Neuronal stem cell (in vitro differentiated cells): ENCODE results near the gene ATXN10.

Experiments used
- DNase-seq: peaks from one replicate; pipeline ENCODE4 v3.0.0-alpha.2; 2013; ENCODE audit warnings: low spot score
- H2AFZ ChIP-seq: one replicate; pipeline ENCODE4 v1.6.1; 2013; ENCODE audit warnings: mild to moderate bottlenecking, low read length, inconsistent platforms
- H2AK5ac ChIP-seq: 2 replicates; pipeline ENCODE4 v1.6.1; 2013; ENCODE audit warnings: low read depth, mild to moderate bottlenecking, inconsistent platforms, low read length, moderate library complexity, mixed read lengths
- H2BK120ac ChIP-seq: 2 replicates; pipeline ENCODE4 v1.6.1; 2013; ENCODE audit warnings: low read depth, mild to moderate bottlenecking, inconsistent platforms, low read length, moderate library complexity, mixed read lengths
- H2BK12ac ChIP-seq: one replicate; pipeline ENCODE4 v1.6.1; 2013; ENCODE audit warnings: low read length, inconsistent platforms
- H2BK15ac ChIP-seq: 2 replicates; pipeline ENCODE4 v1.6.1; 2013; ENCODE audit warnings: mild to moderate bottlenecking, low read length, inconsistent platforms, mixed read lengths
- H2BK5ac ChIP-seq: one replicate; pipeline ENCODE4 v1.6.1; 2013; ENCODE audit warnings: inconsistent platforms, mild to moderate bottlenecking, low read length, moderate library complexity
- H3K14ac ChIP-seq: one replicate; pipeline ENCODE4 v1.6.1; 2013; ENCODE audit warnings: low read length, inconsistent platforms
- H3K18ac ChIP-seq: 2 replicates; pipeline ENCODE4 v1.6.1; 2013; ENCODE audit warnings: low read length, inconsistent platforms
- H3K23ac ChIP-seq: 2 replicates; pipeline ENCODE4 v1.6.1; 2013; ENCODE audit warnings: low read depth, mild to moderate bottlenecking, mixed read lengths, low read length, inconsistent platforms; ENCODE audit not compliant: poor library complexity
- H3K27ac ChIP-seq: replicated peaks from 3 replicates; pipeline ENCODE4 v1.5.1; 2013; ENCODE audit warnings: low read length, inconsistent platforms
- H3K27me3 ChIP-seq, 3 experiments: 2 replicates each; pipeline ENCODE4 v1.6.1; 2013; ENCODE audit warnings: low read length in 3 of 3, mild to moderate bottlenecking in 2 of 3, inconsistent platforms in 1 of 3, low read depth in 1 of 3, mixed read lengths in 1 of 3, moderate library complexity in 1 of 3; ENCODE audit not compliant: control insufficient read depth in 3 of 3, insufficient read depth in 3 of 3
- H3K36me3 ChIP-seq, 2 donors: replicated peaks in 1 of 2; 2 replicates each; pipeline ENCODE4 v1.6.1; 2013; ENCODE audit warnings: low read length in 2 of 2; ENCODE audit not compliant: control insufficient read depth in 2 of 2, insufficient read depth in 2 of 2
- H3K4ac ChIP-seq: 2 replicates; pipeline ENCODE4 v1.6.1; 2013; ENCODE audit warnings: inconsistent platforms, mild to moderate bottlenecking, low read length, moderate library complexity
- H3K4me1 ChIP-seq, 2 donors: 1 replicate in 1 of 2; 2 replicates in 1 of 2; pipeline ENCODE4 v1.6.1; 2013; ENCODE audit warnings: low read length in 2 of 2, low read depth in 1 of 2; ENCODE audit not compliant: control insufficient read depth in 2 of 2, insufficient read depth in 1 of 2
- H3K4me2 ChIP-seq: one replicate; pipeline ENCODE4 v1.6.1; 2013; ENCODE audit warnings: mild to moderate bottlenecking, low read length, inconsistent platforms; ENCODE audit not compliant: insufficient read depth, poor library complexity, severe bottlenecking
- H3K4me3 ChIP-seq, 2 donors: 2 replicates each; pipeline ENCODE4 v1.5.1; 2013; ENCODE audit warnings: low read length in 2 of 2, mild to moderate bottlenecking in 2 of 2, inconsistent platforms in 1 of 2, moderate library complexity in 1 of 2
- H3K79me1 ChIP-seq: one replicate; pipeline ENCODE4 v1.6.1; 2013; ENCODE audit warnings: low read depth, mild to moderate bottlenecking, inconsistent platforms, low read length, moderate library complexity
- H3K9ac ChIP-seq: one replicate; pipeline ENCODE4 v1.6.1; 2013; ENCODE audit warnings: mild to moderate bottlenecking, low read depth, low read length, inconsistent platforms; ENCODE audit not compliant: poor library complexity
- H3K9me3 ChIP-seq, 2 donors: replicated peaks in 1 of 2; 2 replicates each; pipeline versions ENCODE3 to v1.6.1; 2013; ENCODE audit warnings: low read length in 2 of 2, mild to moderate bottlenecking in 2 of 2, inconsistent platforms in 1 of 2, low read depth in 1 of 2, mixed read lengths in 1 of 2, moderate library complexity in 1 of 2; ENCODE audit not compliant: control insufficient read depth in 2 of 2, insufficient read depth in 1 of 2
- H4K8ac ChIP-seq: one replicate; pipeline ENCODE4 v1.6.1; 2013; ENCODE audit warnings: low read depth, mild to moderate bottlenecking, inconsistent platforms, low read length, moderate library complexity
- H4K91ac ChIP-seq: one replicate; pipeline ENCODE4 v1.6.1; 2013; ENCODE audit warnings: low read length, low read depth, mild to moderate bottlenecking, inconsistent platforms; ENCODE audit not compliant: poor library complexity
- WGBS, 2 donors: extraction: QIAGEN DNeasy Blood & Tissue Kit; methylation state at CpG; one replicate each; pipeline ENCODE4 v1.1.7; 2013; ENCODE audit warnings: missing lambda C conversion rate in 2 of 2, mixed read lengths in 1 of 2; ENCODE audit not compliant: insufficient read length in 2 of 2, insufficient replicate concordance in 1 of 2; ENCODE audit errors: extremely low coverage in 2 of 2; 5-methylcytosine and 5-hydroxymethylcytosine counted together

Gene ATXN10

DNA sequence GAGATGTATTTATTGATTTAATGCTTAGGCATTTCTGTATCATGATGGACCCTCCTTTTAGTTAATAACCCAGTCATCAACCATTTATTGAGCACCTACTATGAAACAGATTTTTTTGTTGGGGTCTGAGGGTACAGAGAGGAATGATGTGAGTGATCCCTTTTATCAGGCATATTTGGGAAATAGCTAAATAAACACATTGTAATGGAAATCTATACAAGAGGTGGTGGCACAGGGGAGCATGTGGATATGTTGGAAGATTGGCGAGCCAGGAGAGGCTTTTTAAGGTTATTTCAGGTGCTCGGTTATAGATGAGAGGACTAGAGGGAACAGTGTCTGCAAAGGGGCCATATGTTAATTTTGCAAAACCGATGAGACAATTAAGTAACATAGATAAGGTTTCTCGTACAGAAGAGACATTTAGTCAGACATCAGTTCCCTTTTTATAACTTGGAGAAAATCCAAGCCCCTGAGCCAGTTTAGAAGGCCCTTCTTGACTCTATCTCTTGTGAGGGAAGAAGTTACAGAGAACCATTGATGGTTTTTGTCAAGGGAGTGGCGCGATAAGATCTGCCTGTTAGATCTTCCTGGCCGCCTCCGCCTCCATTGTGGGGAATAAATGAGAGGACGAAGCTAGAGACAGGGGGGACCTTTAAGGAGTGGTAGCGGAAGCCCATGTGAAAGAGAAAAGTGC lies 2.0 kb downstream of the ATXN10 start:
- H4K8ac ChIP-seq: no peak overlapping the region
- peaks cover 0 to 3% (median 0%) of the 10 kb centered on the region in 3 experiments for H3K27me3 ChIP-seq
- H3K4me2 ChIP-seq: no peak overlapping the region
- no peak overlapping the region for H3K18ac ChIP-seq
- no peak overlapping the region for H3K14ac ChIP-seq
- H4K91ac ChIP-seq: no peak overlapping the region
- no peak overlapping the region for H2BK15ac ChIP-seq
- H3K36me3 ChIP-seq: peaks cover 2 to 24% of the 10 kb centered on the region in 2 donors
- H3K23ac ChIP-seq: no peak overlapping the region
- no peak overlapping the region for H2AFZ ChIP-seq
- no peak overlapping the region for H2BK120ac ChIP-seq
- no peak overlapping the region for H2BK12ac ChIP-seq
- H3K27ac ChIP-seq: no peak overlapping the region
- H3K4ac ChIP-seq: no peak overlapping the region
- peaks cover 4% of the 10 kb centered on the region for H3K79me1 ChIP-seq
- H3K9me3 ChIP-seq: no peaks in the 10 kb centered on the region
- H2BK5ac ChIP-seq: no peak overlapping the region
- DNase-seq: no peak
- H3K4me3 ChIP-seq: peak overlapping the region in 1 of 2 donors; percentile 100
- H3K4me1 ChIP-seq: peaks cover 6 to 17% of the 10 kb centered on the region in 2 donors
- H3K9ac ChIP-seq: no peak overlapping the region
- no peak overlapping the region for H2AK5ac ChIP-seq
- WGBS, 2 donors: no CpG with 5 or more reads among the region's 10 CpGs

DNA sequence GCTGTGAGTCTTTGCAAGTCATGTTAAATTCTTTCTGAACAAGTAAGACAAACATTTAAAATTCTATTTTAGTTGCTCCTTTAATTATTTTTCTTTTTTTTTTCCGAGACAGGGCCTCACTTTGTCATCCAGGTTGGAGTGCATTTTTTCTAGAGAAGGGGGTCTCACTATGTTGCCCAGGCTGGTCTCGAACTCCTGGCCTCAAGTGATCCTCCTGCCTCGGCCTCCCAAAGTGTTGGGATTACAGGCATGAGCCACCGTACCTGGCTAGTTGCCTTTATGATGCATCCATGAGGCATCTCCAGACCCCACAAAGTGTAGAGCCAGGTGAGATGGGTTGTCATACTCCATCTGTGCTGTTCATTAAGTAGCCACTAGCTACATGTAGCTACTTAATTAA lies 4.4 kb downstream of the ATXN10 start:
- no peak overlapping the region for H3K14ac ChIP-seq
- H2BK12ac ChIP-seq: no peak overlapping the region
- no peak overlapping the region for H4K91ac ChIP-seq
- H3K36me3 ChIP-seq: peaks cover 2 to 29% of the 10 kb centered on the region in 2 donors
- no peak overlapping the region for H2AK5ac ChIP-seq
- no peak overlapping the region for H3K4me3 ChIP-seq
- no peaks in the 10 kb centered on the region for H3K9me3 ChIP-seq
- no peak overlapping the region for H3K27ac ChIP-seq
- DNase-seq: no peak
- no peak overlapping the region for H3K4ac ChIP-seq
- no peak overlapping the region for H2AFZ ChIP-seq
- H3K4me1 ChIP-seq: peaks cover 7 to 14% of the 10 kb centered on the region in 2 donors
- H3K27me3 ChIP-seq: no peaks in the 10 kb centered on the region
- H4K8ac ChIP-seq: no peak overlapping the region
- no peak overlapping the region for H3K4me2 ChIP-seq
- peaks cover 4% of the 10 kb centered on the region for H3K79me1 ChIP-seq
- no peak overlapping the region for H3K23ac ChIP-seq
- H2BK15ac ChIP-seq: no peak overlapping the region
- H2BK5ac ChIP-seq: no peak overlapping the region
- no peak overlapping the region for H3K18ac ChIP-seq
- no CpG with 5 or more reads among the region's 4 CpGs for WGBS, 2 donors
- H2BK120ac ChIP-seq: no peak overlapping the region
- H3K9ac ChIP-seq: no peak overlapping the region

DNA sequence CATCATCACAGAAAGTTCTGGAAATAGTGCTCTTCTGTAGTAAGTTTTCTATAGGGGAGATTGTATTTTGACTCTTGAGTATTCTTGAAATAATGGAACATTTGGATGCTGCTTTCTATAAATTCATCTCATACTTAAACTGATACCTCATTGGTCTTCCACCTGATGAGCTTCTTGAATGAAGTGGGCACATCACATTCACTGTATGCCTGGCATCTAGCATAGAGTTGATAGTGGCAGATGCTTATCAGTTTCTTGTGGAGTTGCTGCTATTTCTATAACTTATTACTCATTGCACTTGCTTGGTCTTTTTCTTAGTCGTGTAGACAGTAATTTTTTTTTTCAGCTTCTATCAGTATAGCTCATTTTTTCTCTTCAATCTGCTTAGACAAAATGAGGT lies 5.4 kb downstream of the ATXN10 start:
- no peak overlapping the region for H4K8ac ChIP-seq
- H3K23ac ChIP-seq: no peak overlapping the region
- H3K9me3 ChIP-seq: no peaks in the 10 kb centered on the region
- no peak overlapping the region for H3K4me3 ChIP-seq
- no peak overlapping the region for H2AK5ac ChIP-seq
- H3K14ac ChIP-seq: no peak overlapping the region
- H3K4me1 ChIP-seq: peaks cover 6 to 13% of the 10 kb centered on the region in 2 donors
- H3K9ac ChIP-seq: no peak overlapping the region
- no peak overlapping the region for H3K27ac ChIP-seq
- H2BK120ac ChIP-seq: no peak overlapping the region
- no peak overlapping the region for H2BK15ac ChIP-seq
- no peak overlapping the region for H3K18ac ChIP-seq
- no peak overlapping the region for H2AFZ ChIP-seq
- peaks cover 4% of the 10 kb centered on the region for H3K79me1 ChIP-seq
- no peak overlapping the region for H2BK5ac ChIP-seq
- no peak overlapping the region for H2BK12ac ChIP-seq
- no CpG with 5 or more reads among the region's 1 CpG for WGBS, 2 donors
- H4K91ac ChIP-seq: no peak overlapping the region
- no peaks in the 10 kb centered on the region for H3K27me3 ChIP-seq
- H3K4me2 ChIP-seq: no peak overlapping the region
- no peak for DNase-seq
- peaks cover 2 to 29% of the 10 kb centered on the region in 2 donors for H3K36me3 ChIP-seq
- no peak overlapping the region for H3K4ac ChIP-seq

DNA sequence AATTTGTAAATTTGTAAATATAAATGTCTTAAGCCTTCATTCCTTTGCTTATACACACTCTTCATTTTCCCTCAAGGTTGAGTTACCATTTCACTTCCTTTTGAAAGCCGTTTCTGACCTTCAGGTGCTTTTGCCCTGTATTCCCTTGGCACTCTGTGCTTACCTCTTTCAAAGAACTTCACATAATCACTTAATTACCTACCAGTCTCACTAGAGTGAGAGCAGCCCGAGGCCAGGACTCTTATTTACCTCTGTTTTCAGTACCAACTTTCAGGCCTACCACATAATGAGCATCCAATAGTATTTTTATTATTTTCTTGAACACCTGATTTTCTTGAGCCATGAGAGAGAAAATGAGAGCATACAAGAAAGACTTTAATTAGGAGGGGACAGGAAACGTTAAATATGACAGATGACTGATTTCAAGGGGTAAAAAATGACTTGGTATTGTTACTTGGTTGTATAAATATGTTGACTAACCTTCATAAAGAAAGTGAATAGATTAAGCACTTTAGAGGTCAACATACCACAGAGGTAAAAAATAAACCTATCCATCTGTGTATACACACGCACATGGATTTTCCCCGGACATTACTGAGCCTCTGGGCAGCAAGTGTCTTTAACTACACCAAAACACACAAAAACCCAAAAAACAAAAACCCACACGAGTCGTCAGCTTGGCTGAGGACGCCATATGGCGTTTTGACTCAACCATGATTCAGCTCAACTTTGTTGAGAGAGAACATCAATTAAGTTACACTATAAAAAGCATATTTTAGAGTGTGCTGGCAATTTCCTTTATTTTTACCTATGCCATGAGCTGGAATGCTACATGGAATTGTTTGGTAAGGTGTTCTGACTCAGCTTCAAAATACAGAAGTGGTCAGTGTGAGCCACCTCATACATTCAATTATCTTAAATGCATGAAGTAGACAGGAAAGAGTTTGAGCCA lies 7.6 kb downstream of the ATXN10 start:
- Histone ChIP-seq H3K4me3 (no peak overlapping the region), H4K91ac (no peak overlapping the region), H3K79me1 (no peaks in the 10 kb centered on the region), H3K27me3 (no peaks in the 10 kb centered on the region), H2AK5ac (no peak overlapping the region), H3K14ac (no peak overlapping the region), H2BK120ac (no peak overlapping the region), H2BK15ac (no peak overlapping the region), H2BK5ac (no peak overlapping the region), H3K4me2 (no peak overlapping the region), H3K27ac (no peak overlapping the region), H4K8ac (no peak overlapping the region), H3K9ac (no peak overlapping the region), H3K4me1 (peaks cover 4 to 5% of the 10 kb centered on the region in 2 donors), H2AFZ (no peak overlapping the region), H2BK12ac (no peak overlapping the region), H3K4ac (no peak overlapping the region), H3K23ac (no peak overlapping the region), H3K36me3 (peaks cover 2 to 26% of the 10 kb centered on the region in 2 donors), H3K18ac (no peak overlapping the region), H3K9me3 (no peaks in the 10 kb centered on the region)
- no peak for DNase-seq
- WGBS, 2 donors: no CpG with 5 or more reads among the region's 9 CpGs
